Parietal lobe (tissue), 1 donor: ENCODE results near the gene ZBTB47. TPM values are rescaled to one million over a fixed set of nuclear protein-coding genes. Genes with fewer than 3 reads are reported as not detected.

Experiments
- total RNA-seq: library from RNA; depleted of rRNA; stranded (reverse); fragments of >200 nt; gene quantifications from one replicate; pipeline ENCODE4 v1.2.3, GENCODE V29; 2014

Gene ZBTB47
- total RNA-seq = 24.4 TPM

GRCh38 chr3:42653560-42654330 is at the start of gene ZBTB47:
Gene ZBTB47 (plus strand): TSS chr3:42653697. CDS start chr3:42658356, 4,659 bp downstream.

GRCh38 chr3:42685363-42685881 is 31.9 kb downstream of the ZBTB47 start, which contains the start of gene KLHL40:
Gene KLHL40 (plus strand): TSS chr3:42685537. CDS start chr3:42685619, 82 bp downstream.

GRCh38 chr3:42702066-42702951 is 48.8 kb downstream of the ZBTB47 start, which contains the start of gene HHATL:
Gene HHATL (minus strand): TSS chr3:42702798. CDS start chr3:42700826, 1,972 bp downstream.

Other genes with a start within 250 kb of the ZBTB47 start
- gene LYZL4, start 243.1 kb upstream of the ZBTB47 start, total RNA-seq = not detected
- gene VIPR1, start 151.1 kb upstream of the ZBTB47 start, total RNA-seq = 0.31 TPM
- 72.3 TPM for gene SEC22C, start 71.7 kb upstream of the ZBTB47 start, total RNA-seq
- gene SS18L2, start 62.8 kb upstream of the ZBTB47 start, total RNA-seq = 25.4 TPM
- 449 TPM for gene NKTR, start 53.0 kb upstream of the ZBTB47 start, total RNA-seq
- gene KLHL40, start 31.8 kb downstream of the ZBTB47 start, total RNA-seq = not detected
- gene HHATL, start 49.1 kb downstream of the ZBTB47 start, total RNA-seq = 1.3 TPM
- gene CCDC13, start 119.6 kb downstream of the ZBTB47 start, total RNA-seq = 2.8 TPM
- 89.5 TPM for gene HIGD1A, start 150.8 kb downstream of the ZBTB47 start, total RNA-seq
- gene ACKR2, start 155.7 kb downstream of the ZBTB47 start, total RNA-seq = not detected
- gene CYP8B1, start 222.2 kb downstream of the ZBTB47 start, total RNA-seq = not detected